Smooth muscle cell (in vitro differentiated cells): ENCODE measurements around the gene OXNAD1. TPM values are rescaled to one million over a fixed set of nuclear protein-coding genes. Genes with fewer than 3 reads are reported as not detected.

Experiments used
- DNase-seq: peaks from one replicate; lab custom pipeline; 2025; ENCODE audit not compliant: unreplicated experiment; lab: John Stamatoyannopoulos, UW
- H2AFZ ChIP-seq: fragments of 200-600 bp; sonication (generic); 2 replicates; pipeline ENCODE4 v1.6.0; 2016; ENCODE audit warnings: antibody characterized with exemption, low read depth, mild to moderate bottlenecking
- H3F3A ChIP-seq: fragments of 200-600 bp; sonication (generic); 2 replicates; pipeline ENCODE4 v1.6.0; 2017; ENCODE audit warnings: antibody characterized with exemption, low read depth
- H3K27ac ChIP-seq: fragments of 200-600 bp; sonication (generic); 2 replicates; pipeline ENCODE4 v1.5.1; 2016; ENCODE audit warnings: low read depth, mild to moderate bottlenecking
- H3K27me3 ChIP-seq: fragments of 200-600 bp; sonication (generic); 2 replicates; pipeline ENCODE4 v1.6.1; 2016; ENCODE audit warnings: low read depth, mild to moderate bottlenecking
- H3K36me3 ChIP-seq: fragments of 200-600 bp; sonication (generic); 2 replicates; pipeline ENCODE4 v1.5.1; 2016; ENCODE audit warnings: low read depth
- H3K4me1 ChIP-seq: fragments of 200-600 bp; sonication (generic); 2 replicates; pipeline ENCODE4 v1.5.1; 2016; ENCODE audit warnings: low read depth
- H3K4me2 ChIP-seq: fragments of 200-600 bp; sonication (generic); 2 replicates; pipeline ENCODE4 v1.6.0; 2016; ENCODE audit warnings: mild to moderate bottlenecking
- H3K4me3 ChIP-seq: fragments of 200-600 bp; sonication (generic); 2 replicates; pipeline ENCODE4 v1.5.1; 2016; ENCODE audit warnings: mild to moderate bottlenecking
- H3K79me2 ChIP-seq: fragments of 200-600 bp; sonication (generic); 2 replicates; pipeline ENCODE4 v1.6.0; 2016; ENCODE audit warnings: low read depth, mild to moderate bottlenecking
- H3K9ac ChIP-seq: fragments of 200-600 bp; sonication (generic); 2 replicates; pipeline ENCODE4 v1.6.0; 2016; ENCODE audit warnings: low read depth
- H3K9me3 ChIP-seq: fragments of 200-600 bp; sonication (generic); replicated peaks from 2 replicates; pipeline ENCODE4 v1.5.1; 2016; ENCODE audit warnings: low read depth
- H4K20me1 ChIP-seq: fragments of 200-600 bp; sonication (generic); 2 replicates; pipeline ENCODE4 v1.6.0; 2016; ENCODE audit warnings: low read depth
- CTCF ChIP-seq: fragments of 200-600 bp; sonication (generic); IDR thresholded peaks from 2 replicates; pipeline ENCODE4 v1.5.1; 2017; ENCODE audit warnings: borderline replicate concordance, mild to moderate bottlenecking, antibody characterized with exemption; ENCODE audit not compliant: insufficient read depth, poor library complexity, severe bottlenecking
- WGBS: methylation state at CpG from one replicate; pipeline ENCODE4 v1.1.7; 2016; ENCODE audit warnings: low lambda C conversion rate; 5-methylcytosine and 5-hydroxymethylcytosine counted together
- polyA plus RNA-seq: library from polyadenylated mRNA; unstranded; fragments of >200 nt; fragmentation: Nextera tagmentation; extraction: Ambion mirVana; gene quantifications from 2 replicates; pipeline ENCODE4 v1.2.1, GENCODE V29; 2016
- total RNA-seq: library from RNA; depleted of rRNA; stranded (reverse); fragments of >200 nt; gene quantifications from 2 replicates; pipeline ENCODE4 v1.2.3, GENCODE V29; 2014

OXNAD1 gene
- total and polyA plus RNA-seq, 2 experiments from 2014 or later, result 12.4 to 15.7 TPM

- Histone ChIP-seq H3K4me3 (no peak overlapping the region), H4K20me1 (no peaks in the 10 kb centered on the region), H3K36me3 (peaks cover 17% of the 10 kb centered on the region), H3F3A (peaks cover 5% of the 10 kb centered on the region), H3K9ac (no peak overlapping the region), H2AFZ (no peak overlapping the region), H3K4me2 (no peak overlapping the region), H3K4me1 (peaks cover 26% of the 10 kb centered on the region), H3K27me3 (no peaks in the 10 kb centered on the region), H3K9me3 (no peaks in the 10 kb centered on the region), H3K79me2 (no peaks in the 10 kb centered on the region), H3K27ac (no peak overlapping the region)
- 95% methylated on average over 6 of the region's 6 CpGs for WGBS
- TF ChIP-seq CTCF, result no peak
- DNase-seq, result no peak
Observed at GRCh38 chr3:16298891-16299290, 33.9 kb downstream of the OXNAD1 start.

- Histone ChIP-seq H2AFZ (no peak overlapping the region), H3K4me2 (no peak overlapping the region), H3K27ac (peak overlapping the region; percentile 57), H3F3A (peaks cover 5% of the 10 kb centered on the region), H3K79me2 (no peaks in the 10 kb centered on the region), H3K9me3 (no peaks in the 10 kb centered on the region), H3K4me3 (no peak overlapping the region), H4K20me1 (no peaks in the 10 kb centered on the region), H3K36me3 (peaks cover 17% of the 10 kb centered on the region), H3K4me1 (peaks cover 26% of the 10 kb centered on the region), H3K27me3 (no peaks in the 10 kb centered on the region), H3K9ac (no peak overlapping the region)
- TF ChIP-seq CTCF, result no peak
- 77% methylated on average over 3 of the region's 3 CpGs for WGBS
- DNase-seq, result no peak
Observed at GRCh38 chr3:16299746-16300145, 34.7 kb downstream of the OXNAD1 start.

GRCh38 chr3:16300307-16300706 lies 35.3 kb downstream of the OXNAD1 start:
- Histone ChIP-seq H3F3A (peaks cover 5% of the 10 kb centered on the region), H3K4me2 (no peak overlapping the region), H3K4me3 (no peak overlapping the region), H3K9ac (no peak overlapping the region), H4K20me1 (no peaks in the 10 kb centered on the region), H3K27me3 (no peaks in the 10 kb centered on the region), H3K27ac (peak overlapping the region; percentile 57), H3K9me3 (no peaks in the 10 kb centered on the region), H3K36me3 (peaks cover 17% of the 10 kb centered on the region), H3K4me1 (peaks cover 26% of the 10 kb centered on the region), H2AFZ (no peak overlapping the region), H3K79me2 (no peaks in the 10 kb centered on the region)
- WGBS, result 19% methylated on average over 2 of the region's 2 CpGs
- no peak for TF ChIP-seq CTCF
- DNase-seq, result no peak

- no peaks in the 10 kb centered on the region for H3K27me3 ChIP-seq
- H2AFZ ChIP-seq, result no peak overlapping the region
- H3K4me2 ChIP-seq, result no peak overlapping the region
- H3K79me2 ChIP-seq, result no peaks in the 10 kb centered on the region
- DNase-seq, result no peak
- 84% methylated on average over 2 of the region's 2 CpGs for WGBS
- peak overlapping the region; percentile 57 for H3K27ac ChIP-seq
- H3K9me3 ChIP-seq, result no peaks in the 10 kb centered on the region
- H4K20me1 ChIP-seq, result no peaks in the 10 kb centered on the region
- H3F3A ChIP-seq, result peaks cover 5% of the 10 kb centered on the region
- H3K4me3 ChIP-seq, result no peak overlapping the region
- H3K4me1 ChIP-seq, result peaks cover 26% of the 10 kb centered on the region
- TF ChIP-seq CTCF, result no peak
- H3K36me3 ChIP-seq, result peaks cover 14% of the 10 kb centered on the region
- no peak overlapping the region for H3K9ac ChIP-seq
Observed at GRCh38 chr3:16300881-16301359, 35.9 kb downstream of the OXNAD1 start.
